GM15510 (cell line): ENCODE measurements around the gene BRSK2.

Experiments
- POLR2A ChIP-seq: IDR thresholded peaks from 3 replicates; pipeline ENCODE4 v1.6.1; 2011; ENCODE audit warnings: borderline replicate concordance; ENCODE audit not compliant: insufficient read length; ENCODE audit errors: extremely low read depth

The BRSK2 gene

DNA sequence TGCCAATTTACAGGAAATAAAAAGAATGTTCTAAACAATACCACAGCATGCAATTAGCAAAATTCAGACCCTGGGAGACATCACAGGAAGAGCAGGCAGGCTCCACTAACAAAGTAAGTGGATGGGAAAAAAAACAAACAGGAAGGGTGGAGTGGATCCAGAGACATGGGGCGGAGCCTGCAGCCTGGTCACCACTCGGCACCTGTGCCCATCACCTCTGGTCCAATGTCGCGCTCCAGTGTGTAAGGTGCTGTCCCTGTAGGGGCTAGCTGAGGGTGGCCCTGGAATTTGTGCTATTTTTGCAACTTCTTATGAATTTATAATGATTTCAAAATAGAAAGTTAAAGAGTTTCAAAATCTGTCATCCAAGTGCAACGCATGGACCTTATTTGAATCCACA is 107.9 kb downstream of the BRSK2 start:
- no peak for TF ChIP-seq POLR2A

DNA sequence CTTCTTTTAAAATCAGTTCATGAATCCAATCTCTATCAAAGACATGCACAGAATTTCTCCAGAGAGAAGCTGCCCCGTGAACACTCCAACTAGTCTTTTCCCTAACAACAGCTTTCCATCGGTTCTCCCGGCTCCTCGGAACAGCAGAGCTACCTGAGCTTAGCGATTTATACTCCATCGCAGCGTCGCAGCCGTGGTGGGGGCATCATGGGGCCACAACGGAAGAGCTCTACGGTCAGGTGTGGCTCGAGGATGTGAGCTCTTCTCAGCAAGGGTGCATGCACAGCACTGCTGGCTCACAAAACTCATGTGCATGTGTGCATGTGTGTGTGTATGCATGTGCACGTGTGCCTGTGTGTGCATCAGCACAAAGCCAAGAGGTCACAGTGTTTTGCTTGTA is 108.5 kb downstream of the BRSK2 start:
- TF ChIP-seq POLR2A = no peak

DNA sequence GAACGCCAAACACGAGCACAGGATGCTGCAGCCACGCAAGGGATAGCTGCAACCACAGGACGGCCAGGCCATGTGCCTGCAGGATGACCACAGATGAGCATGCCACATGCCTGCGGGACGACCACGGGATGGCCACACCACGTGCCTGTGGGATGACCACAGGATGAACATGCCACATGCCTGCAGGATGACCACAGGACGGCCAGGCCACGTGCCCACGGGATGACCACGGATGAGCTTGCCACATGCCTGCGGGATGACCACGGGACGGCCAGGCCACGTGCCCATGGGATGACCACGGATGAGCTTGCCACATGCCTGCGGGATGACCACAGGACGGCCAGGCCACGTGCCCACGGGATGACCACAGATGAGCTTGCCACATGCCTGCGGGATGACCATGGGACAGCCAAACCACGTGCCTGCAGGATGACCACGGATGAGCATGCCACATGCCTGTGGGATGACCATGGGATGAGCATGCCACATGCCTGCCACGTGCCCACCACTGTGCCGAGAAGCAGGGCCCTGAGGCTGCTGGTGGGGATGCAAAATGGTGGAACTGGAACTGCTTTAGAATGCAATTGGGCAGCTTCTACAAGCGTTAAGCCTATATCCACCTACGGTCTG is 109.6 kb downstream of the BRSK2 start:
- no peak for TF ChIP-seq POLR2A

DNA sequence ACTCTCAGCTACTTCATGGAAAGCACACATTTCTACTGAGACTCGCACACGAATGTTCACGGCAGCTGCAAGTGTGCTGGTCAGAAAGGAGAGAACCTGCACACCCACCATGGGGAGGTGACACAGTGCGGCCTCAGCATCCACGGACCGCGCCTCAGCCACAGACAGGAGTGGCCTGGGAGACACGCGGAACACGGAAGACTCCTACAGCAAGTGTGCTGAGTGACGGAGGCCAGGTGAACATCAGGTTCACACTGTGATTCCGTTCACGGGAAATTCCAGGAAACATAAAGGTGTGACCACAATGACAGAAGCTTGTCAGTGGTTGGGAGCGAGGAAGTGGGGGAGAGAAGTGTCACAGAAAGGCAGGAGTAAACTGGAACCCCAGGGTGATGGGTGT is 110.2 kb downstream of the BRSK2 start:
- TF ChIP-seq POLR2A = no peak

DNA sequence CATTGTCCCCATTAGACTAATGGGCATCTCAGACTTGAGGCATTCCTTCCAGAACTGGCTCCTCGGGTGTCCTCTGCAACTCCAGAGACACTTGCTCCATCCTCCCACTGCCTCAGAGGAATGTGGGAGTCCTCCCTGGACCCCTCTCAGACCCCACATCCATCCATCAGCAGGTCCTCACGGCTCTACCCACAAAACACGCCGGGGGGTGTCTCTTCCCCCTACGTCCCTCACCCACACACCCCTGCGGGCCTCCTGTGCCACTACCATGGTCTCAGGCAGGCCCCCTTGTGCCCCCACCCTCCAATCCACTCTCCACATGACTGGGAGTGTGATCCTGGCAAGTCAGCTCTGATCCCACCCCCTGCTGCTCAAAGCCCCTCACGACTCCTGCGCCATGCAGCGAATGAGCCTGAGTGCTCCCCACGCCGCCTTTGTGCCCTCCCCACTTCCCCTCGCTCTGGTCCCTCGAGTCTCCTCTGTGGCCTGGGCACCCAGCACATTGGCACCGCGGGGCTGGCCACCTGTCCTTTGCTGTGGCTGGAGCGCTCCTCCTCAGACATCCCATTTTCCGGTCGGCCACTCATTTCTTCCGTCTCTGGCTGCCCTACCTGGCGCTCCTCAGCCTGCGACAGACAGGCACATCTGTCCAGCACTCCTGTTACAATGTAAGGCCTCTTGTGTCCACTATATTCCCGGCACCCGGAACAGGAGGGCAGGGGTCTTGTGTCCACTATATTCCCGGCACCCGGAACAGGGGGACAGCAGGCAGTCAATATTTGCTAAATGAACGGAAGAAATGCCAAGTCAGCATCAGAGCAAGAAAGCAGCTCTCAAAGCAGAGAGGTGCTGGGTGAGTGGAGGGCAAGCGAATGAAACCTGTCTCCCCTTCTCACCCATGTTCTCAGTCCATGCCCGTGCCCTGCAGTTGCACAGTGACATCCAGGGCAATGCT is 111.0 kb downstream of the BRSK2 start:
- no peak for TF ChIP-seq POLR2A

DNA sequence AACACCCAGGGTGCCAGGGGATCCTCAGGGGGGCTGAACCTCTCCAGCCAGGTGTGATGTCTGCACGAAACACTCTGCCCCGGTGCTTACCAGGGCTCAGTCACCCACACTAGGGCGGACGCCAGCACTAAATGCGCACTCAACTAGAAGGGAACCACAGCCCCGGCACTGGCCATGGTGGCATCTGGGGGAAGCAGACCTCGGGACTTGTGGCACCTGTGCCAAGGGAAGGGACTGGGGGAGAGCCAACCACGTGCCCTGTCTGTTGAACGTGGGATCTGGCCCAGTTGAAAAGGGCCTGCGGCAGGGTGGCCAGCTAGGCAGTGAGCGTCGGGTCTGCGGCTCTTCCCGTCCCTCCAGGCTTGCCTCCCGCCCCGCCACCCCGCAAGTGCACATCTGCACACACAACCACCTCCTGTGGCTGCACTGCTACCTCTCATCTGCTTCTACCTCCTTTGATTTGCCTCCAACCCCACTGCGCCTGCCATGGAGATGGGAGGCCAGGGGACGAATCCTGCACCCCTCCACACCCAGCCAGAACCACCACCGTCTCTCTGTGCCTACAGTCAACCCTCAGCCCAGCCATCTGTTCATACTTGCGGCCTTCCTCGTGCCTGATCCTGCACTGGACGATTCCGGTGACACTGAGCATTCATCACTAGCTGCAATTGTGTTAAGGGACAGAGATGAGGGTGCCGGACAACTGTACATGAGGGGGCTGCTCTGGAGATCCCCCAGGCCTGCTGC is 111.9 kb downstream of the BRSK2 start:
- TF ChIP-seq POLR2A = no peak

DNA sequence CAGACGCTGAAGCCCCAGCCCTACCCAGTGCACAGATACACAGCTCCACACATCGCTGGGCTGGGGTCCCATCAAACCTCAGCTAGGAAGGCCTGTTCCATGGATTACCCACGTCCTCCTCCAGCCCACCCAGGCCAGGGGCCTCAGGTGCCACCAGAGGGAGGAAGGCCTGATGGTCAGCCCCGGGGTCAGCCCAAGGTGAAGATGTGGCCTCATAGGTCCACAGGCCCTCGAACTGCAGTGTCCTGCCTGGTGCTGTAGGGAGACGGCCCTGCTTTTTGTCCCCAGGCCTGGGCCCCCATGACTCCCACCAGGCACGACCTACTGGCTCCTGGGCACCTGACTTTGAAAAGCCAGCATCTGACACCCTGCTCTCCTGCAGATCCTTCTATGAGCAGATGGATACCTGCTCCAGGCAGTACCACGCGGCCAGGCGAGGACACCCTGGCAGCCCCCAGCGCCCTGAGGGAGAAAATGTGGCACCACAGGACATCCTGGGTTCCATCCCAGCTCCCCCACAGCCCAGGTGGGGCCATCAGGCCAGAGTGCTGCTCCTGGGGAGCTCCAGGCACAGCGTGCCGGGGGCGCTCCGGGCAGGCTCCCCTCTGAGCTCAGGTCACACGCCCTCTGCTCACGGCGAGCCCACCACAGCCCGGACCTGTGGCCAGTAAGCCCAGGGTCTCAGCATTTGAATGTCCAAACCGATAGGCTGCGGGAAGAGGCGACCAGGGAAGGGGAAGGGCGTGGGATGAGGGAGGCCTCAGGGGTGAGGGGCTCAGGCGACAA is 112.6 kb downstream of the BRSK2 start:
- no peak for TF ChIP-seq POLR2A

DNA sequence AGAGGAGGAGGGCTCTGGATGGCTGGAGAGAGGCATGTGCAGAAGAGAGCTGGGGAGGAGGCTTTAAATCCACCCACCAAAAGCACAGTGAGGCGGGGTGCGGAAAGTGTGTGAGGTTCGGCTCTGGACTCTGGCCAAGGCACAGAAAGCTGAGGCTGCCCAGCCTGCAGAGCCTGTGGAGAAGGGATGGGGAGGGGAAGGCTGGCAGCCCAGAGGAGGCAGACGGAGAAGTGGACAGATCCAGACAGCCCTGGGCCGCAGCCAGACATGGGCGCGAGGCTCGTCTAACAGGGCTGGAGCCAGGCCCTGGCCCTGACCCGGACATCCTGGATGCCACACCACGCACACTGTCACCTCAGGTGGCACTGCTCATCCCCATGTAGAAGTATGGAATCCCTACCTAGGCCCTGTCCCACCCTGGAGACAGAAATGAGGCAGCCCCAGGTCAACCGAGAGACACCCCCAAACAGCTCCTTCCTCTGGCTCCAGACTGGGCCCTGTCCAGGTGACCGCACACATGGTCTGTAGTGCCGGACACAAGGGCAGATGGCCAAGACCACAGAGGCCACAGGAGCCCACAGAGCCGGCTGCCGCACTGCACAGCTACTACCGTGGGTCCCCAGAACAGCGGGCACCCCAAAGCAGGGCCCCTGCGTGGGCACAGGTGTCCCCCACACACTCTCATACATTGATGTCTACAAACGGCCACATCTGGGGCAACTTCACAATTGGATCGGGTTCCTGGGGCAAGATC is 113.4 kb downstream of the BRSK2 start:
- no peak for TF ChIP-seq POLR2A

DNA sequence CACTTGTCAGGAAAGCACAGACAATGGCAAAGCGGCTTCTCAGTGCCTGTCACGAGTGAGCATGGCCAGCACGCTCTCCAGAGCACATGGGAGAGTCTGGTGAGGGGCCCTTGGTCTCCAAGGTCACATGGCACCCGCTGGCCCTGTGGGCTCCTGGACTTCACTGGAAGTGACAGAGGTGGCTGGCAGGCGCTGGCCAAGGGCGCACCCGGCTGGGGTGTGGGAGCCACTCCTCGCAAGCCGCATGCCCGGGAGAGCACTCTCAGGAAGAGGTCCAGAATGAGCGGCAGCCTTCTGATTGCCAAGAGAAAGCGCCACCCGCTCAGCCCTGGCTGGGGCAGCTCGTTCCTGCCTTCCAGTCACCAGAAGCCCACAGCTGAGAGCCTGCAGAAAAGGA is 114.0 kb downstream of the BRSK2 start:
- no peak for TF ChIP-seq POLR2A

DNA sequence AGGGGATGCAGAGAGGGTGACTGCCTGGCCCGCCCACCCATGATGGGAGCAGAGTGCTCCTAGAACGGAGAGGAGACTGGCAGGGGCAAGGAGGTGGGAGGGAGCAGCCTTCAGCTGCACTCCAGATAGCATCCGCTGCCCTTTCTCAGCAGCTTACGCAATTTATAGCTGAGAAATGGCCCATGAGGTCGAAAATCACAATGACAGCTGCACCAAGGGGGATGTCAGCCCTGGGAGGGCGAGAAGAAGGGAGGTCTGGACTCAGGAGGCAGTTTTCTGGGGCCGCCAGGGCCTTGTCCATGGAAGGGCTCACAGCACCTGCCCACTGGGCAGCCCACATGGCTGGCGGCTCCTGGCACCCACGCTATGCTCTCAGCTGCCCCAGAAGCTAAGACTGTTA is 114.4 kb downstream of the BRSK2 start:
- no peak for TF ChIP-seq POLR2A

DNA sequence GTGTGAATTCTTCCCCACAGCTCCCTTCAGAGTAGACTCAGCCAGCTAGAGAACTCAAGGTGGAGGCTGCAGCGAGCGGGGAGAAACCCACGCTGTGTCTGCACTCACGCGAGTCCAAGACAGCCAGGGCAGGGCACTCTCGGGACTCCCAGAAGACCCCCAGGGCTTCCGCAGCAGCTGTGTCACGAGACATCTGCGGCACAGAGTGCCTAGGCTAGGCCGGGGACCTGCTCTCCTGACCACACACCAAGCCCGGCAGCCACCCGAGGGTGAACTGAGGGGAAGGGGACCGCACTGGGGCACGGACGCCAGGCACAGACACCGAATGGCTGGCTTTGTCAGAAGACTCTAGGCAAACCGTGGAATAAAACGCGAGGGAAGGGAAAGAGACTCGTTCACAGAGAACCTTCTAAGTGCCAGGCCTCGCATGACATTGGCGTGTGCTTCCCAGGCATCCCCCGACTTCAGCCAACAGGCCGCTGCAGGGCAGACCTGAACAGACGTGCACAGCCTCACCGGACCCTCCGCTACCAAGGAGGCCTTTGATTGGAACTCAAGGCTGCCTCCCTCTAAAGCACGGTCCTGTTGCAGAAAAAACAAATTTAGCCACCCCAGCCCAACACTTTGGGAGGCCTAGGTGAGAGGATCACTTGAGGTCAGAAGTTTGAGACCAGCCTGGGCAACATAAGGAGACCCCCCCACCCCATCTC is 115.0 kb downstream of the BRSK2 start:
- TF ChIP-seq POLR2A = no peak

DNA sequence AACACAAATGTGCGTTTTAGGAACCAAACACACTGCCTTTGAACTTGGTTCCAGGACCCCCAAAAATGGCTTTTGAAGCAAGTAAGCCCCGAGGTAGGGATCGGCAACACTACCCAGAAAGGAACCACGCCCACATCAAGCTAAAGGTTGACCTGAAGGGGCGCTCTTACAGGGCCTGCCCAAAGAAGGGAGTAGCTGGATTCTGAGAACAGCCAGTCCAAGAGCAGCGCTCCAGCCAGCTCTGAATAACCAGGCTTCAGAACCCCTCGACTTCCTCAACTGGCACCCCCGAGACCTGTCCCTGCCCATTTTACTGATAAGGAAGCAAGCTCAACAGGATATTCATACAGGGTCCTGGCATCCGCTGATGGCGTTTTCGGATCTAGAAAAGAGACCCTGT is 115.7 kb downstream of the BRSK2 start:
- no peak for TF ChIP-seq POLR2A

DNA sequence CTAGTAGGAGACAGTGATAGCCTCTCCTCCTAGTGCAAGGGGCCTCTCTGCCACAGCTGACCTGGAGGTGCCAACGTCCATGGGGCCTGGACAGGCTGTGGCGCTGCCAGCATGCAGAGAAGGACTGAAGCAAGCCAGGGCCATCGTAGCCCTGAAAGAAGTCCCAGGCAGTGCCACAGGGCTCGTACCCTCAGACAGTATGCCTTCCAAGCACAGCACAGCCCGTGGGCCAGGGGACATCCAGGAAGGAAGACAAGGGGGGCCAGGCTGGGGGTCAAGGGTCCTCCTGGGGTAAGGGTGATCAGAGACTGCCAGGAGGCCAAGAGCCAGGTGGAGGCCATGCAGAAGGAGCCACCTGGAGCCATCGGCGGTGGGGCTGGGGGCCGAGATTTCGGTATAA is 117.2 kb downstream of the BRSK2 start:
- TF ChIP-seq POLR2A = no peak
